Lower leg skin (tissue), 4 donors: ENCODE data around the gene CAMK2A. TPM values are rescaled to one million over a fixed set of nuclear protein-coding genes. Genes with fewer than 3 reads are reported as not detected.

Experiments used
- DNase-seq, 2 donors: peaks; one replicate each; pipeline ENCODE4 v3.0.0-alpha.2; 2019; ENCODE audit warnings: low spot score in 2 of 2
- H3K4me3 ChIP-seq: fragments of 200-600 bp; sonication (generic); 2 replicates; pipeline ENCODE4 v1.5.1; 2017; ENCODE audit warnings: mild to moderate bottlenecking, low read depth; ENCODE audit not compliant: poor library complexity, severe bottlenecking
- POLR2A ChIP-seq, 2 donors: fragments of 450-650 bp; IDR thresholded peaks; one replicate each; pipeline ENCODE4 v1.6.1; 2016 to 2017; ENCODE audit warnings: antibody characterized with exemption in 2 of 2, mild to moderate bottlenecking in 1 of 2, moderate library complexity in 1 of 2
- WGBS, 2 donors: methylation state at CpG; one replicate each; pipeline ENCODE4 v1.1.5; 2018; 5-methylcytosine and 5-hydroxymethylcytosine counted together
- intact Hi-C: fragments of 100-400 bp; cut with DNase I; formaldehyde crosslinking; loops from one replicate; pipeline ENCODE4 v1.15.0; 2023; ENCODE audit warnings: low total_unique reads
- total RNA-seq, 4 donors: library from RNA; depleted of rRNA; stranded (reverse); fragments of >200 nt; gene quantifications; one replicate each; pipeline ENCODE4 v1.1.0, GENCODE V29; 2016
- TF ChIP-seq, protein P1 (sequence below), 3 donors: fragments of 450-650 bp; IDR thresholded peaks; one replicate each; pipeline ENCODE4 v1.5.1; 2016; ENCODE audit warnings: antibody characterized with exemption in 3 of 3, mild to moderate bottlenecking in 3 of 3, moderate library complexity in 2 of 3

Gene CAMK2A
- total RNA-seq, 4 donors from 2014 or later, result 0.23 TPM; not detected in 3

- TF ChIP-seq, protein P1, sequence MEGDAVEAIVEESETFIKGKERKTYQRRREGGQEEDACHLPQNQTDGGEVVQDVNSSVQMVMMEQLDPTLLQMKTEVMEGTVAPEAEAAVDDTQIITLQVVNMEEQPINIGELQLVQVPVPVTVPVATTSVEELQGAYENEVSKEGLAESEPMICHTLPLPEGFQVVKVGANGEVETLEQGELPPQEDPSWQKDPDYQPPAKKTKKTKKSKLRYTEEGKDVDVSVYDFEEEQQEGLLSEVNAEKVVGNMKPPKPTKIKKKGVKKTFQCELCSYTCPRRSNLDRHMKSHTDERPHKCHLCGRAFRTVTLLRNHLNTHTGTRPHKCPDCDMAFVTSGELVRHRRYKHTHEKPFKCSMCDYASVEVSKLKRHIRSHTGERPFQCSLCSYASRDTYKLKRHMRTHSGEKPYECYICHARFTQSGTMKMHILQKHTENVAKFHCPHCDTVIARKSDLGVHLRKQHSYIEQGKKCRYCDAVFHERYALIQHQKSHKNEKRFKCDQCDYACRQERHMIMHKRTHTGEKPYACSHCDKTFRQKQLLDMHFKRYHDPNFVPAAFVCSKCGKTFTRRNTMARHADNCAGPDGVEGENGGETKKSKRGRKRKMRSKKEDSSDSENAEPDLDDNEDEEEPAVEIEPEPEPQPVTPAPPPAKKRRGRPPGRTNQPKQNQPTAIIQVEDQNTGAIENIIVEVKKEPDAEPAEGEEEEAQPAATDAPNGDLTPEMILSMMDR (IDR thresholded peaks at IDR 0.05), result no peak
- TF ChIP-seq POLR2A (IDR thresholded peaks at IDR 0.05), result no peak
- WGBS, 2 donors, result 87% methylated on average over 12 of the region's 12 CpGs
- intact Hi-C loops, result no loop called here
- H3K4me3 ChIP-seq, result no peak overlapping the region
- no peak for DNase-seq
Measured at GRCh38 chr5:150203832-150204589, 85.6 kb downstream of the CAMK2A start.

DNA sequence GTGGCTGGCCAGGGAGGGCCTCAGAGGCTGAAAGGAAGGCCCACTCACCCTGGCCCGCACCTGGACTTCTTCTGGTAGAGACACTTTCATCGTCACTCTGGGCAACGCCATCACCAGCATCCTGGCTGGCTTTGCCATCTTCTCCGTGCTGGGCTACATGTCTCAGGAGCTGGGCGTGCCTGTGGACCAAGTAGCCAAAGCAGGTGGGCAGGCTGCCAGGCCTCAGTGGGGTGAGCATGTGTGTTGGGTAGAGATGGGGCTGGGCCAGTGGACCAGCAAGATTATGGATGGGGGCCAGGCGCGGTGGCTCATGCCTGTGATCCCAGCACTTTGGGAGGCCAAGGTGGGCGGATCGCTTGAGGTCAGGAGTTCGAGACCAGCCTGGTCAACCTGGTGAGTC is 87.1 kb downstream of the CAMK2A start:
- no peak overlapping the region for H3K4me3 ChIP-seq
- no peak for DNase-seq
- intact Hi-C loops, result no loop called here
- TF ChIP-seq, protein P1 (IDR thresholded peaks at IDR 0.05), result no peak
- TF ChIP-seq POLR2A (IDR thresholded peaks at IDR 0.05), result no peak
- 91 to 98% methylated on average over 10 of the region's 10 CpGs for WGBS, 2 donors

DNA sequence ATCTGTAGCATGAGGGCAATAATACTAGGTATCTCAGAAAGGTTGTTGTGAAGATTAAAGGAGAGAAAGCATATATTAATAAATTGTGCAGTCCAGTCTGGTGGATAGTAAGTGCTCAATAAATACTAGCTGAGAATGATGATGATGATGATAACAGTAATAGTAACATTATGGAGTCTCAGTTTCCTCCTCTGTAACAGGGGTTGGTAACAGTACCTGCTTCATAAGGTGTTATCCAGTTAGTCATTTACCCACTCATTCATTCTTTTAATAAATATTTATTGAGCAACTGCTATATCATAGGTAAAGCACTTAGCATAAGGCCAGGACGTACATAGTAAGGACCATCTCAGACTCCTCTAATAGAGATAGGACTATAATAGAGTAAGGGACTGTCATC is 92.1 kb downstream of the CAMK2A start:
- H3K4me3 ChIP-seq, result no peak overlapping the region
- no peak for TF ChIP-seq POLR2A (IDR thresholded peaks at IDR 0.05)
- TF ChIP-seq, protein P1 (IDR thresholded peaks at IDR 0.05), result no peak
- no peak for DNase-seq
- WGBS, 2 donors, result 84 to 91% methylated on average over 1 of the region's 1 CpG
- intact Hi-C loops, result no loop called here

- intact Hi-C loops, result no loop called here
- no peak overlapping the region for H3K4me3 ChIP-seq
- 90 to 93% methylated on average over 14 to 16 of the region's 16 CpGs for WGBS, 2 donors
- no peak for TF ChIP-seq POLR2A (IDR thresholded peaks at IDR 0.05)
- TF ChIP-seq, protein P1 (IDR thresholded peaks at IDR 0.05), result no peak
- DNase-seq, result no peak
Measured at GRCh38 chr5:150196986-150197385, 92.6 kb downstream of the CAMK2A start.

DNA sequence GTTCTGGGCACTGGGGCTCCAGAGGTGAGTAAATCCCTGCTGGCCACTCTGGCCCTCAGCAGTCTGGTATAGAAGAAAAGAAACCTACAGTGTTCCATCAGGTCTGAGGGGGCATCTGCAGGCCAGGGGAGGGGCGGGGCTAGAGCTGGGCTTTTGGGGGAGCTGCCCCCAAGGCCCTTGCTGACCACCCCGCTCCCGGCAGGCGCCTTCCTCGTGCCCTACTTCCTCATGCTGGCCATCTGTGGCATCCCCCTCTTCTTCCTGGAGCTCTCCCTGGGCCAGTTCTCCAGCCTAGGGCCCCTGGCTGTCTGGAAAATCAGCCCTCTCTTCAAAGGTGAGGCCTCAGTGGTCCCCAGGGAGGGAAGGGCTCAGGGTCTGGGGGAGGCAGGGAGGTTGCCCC is 93.1 kb downstream of the CAMK2A start:
- TF ChIP-seq POLR2A (IDR thresholded peaks at IDR 0.05), result no peak
- TF ChIP-seq, protein P1 (IDR thresholded peaks at IDR 0.05), result no peak
- WGBS, 2 donors, result 61 to 74% methylated on average over 5 of the region's 5 CpGs
- intact Hi-C loops, result no loop called here
- H3K4me3 ChIP-seq, result no peak overlapping the region
- no peak for DNase-seq
